ENCODE data around the gene TECTB.

TECTB gene

DNA sequence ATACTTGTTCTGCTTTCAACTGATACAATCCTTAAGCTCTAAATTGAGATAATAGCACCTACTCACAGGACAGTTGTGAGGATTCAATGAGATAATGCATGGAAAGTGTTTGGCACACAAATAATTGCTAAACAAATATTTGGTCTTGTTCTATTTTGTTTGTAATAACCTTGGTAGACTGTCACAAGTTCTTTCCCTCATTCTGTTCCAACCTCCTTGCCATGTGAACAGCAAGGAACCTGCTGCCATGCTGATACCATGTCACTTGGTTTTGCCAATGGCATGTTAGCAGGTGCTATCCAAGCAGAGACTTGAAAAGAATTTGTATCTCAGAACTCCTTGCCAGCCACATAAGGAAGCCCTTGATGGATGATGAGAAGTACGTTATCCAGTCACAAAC is 24.8 kb upstream of the TECTB start:
- Mint-ChIP-seq H3K36me3 (ENCODE audit: low read depth) (no peaks in the 10 kb centered on the region), H3K27me3 (ENCODE audit: low read depth) (no peaks in the 10 kb centered on the region), H3K4me3 (no peak overlapping the region), H3K9me3 (peaks cover 3% of the 10 kb centered on the region), H3K27ac (no peak overlapping the region), H3K4me1 (ENCODE audit: low read depth) (no peaks in the 10 kb centered on the region)

- Mint-ChIP-seq H3K4me3 (no peak overlapping the region), H3K4me1 (ENCODE audit: low read depth) (no peaks in the 10 kb centered on the region), H3K9me3 (peaks cover 3% of the 10 kb centered on the region), H3K27me3 (ENCODE audit: low read depth) (no peaks in the 10 kb centered on the region), H3K36me3 (ENCODE audit: low read depth) (no peaks in the 10 kb centered on the region), H3K27ac (no peak overlapping the region)
These were observed 23.5 kb upstream of the TECTB start for GRCh38 chr10:112259688-112260087.

- Mint-ChIP-seq H3K36me3 (ENCODE audit: low read depth) (no peaks in the 10 kb centered on the region), H3K9me3 (peaks cover 3% of the 10 kb centered on the region), H3K4me3 (no peak overlapping the region), H3K27ac (no peak overlapping the region), H3K27me3 (ENCODE audit: low read depth) (no peaks in the 10 kb centered on the region), H3K4me1 (ENCODE audit: low read depth) (no peaks in the 10 kb centered on the region)
These were observed 22.4 kb upstream of the TECTB start for GRCh38 chr10:112260831-112261230.

- Mint-ChIP-seq H3K4me3 (no peak overlapping the region), H3K27me3 (ENCODE audit: low read depth) (no peaks in the 10 kb centered on the region), H3K9me3 (peaks cover 3% of the 10 kb centered on the region), H3K36me3 (ENCODE audit: low read depth) (no peaks in the 10 kb centered on the region), H3K27ac (no peak overlapping the region), H3K4me1 (ENCODE audit: low read depth) (no peaks in the 10 kb centered on the region)
These were observed 21.8 kb upstream of the TECTB start for GRCh38 chr10:112261281-112261822.

GRCh38 chr10:112262546-112262945 is 20.7 kb upstream of the TECTB start:
- H3K4me3 Mint-ChIP-seq = no peak overlapping the region

GRCh38 chr10:112265745-112266144 is 17.5 kb upstream of the TECTB start:
- Mint-ChIP-seq H3K27ac (no peak overlapping the region), H3K4me3 (no peak overlapping the region), H3K36me3 (ENCODE audit: low read depth) (no peaks in the 10 kb centered on the region), H3K27me3 (ENCODE audit: low read depth) (peaks cover 6% of the 10 kb centered on the region), H3K9me3 (no peaks in the 10 kb centered on the region), H3K4me1 (ENCODE audit: low read depth) (no peaks in the 10 kb centered on the region)

More at GRCh38 chr10:112262546-112262945, 20.7 kb upstream of the TECTB start:
- no peaks in the 10 kb centered on the region for H3K4me1 Mint-ChIP-seq (ENCODE audit: low read depth)
- H3K9me3 Mint-ChIP-seq = no peaks in the 10 kb centered on the region
- H3K27me3 Mint-ChIP-seq (ENCODE audit: low read depth) = no peaks in the 10 kb centered on the region
- H3K36me3 Mint-ChIP-seq (ENCODE audit: low read depth) = no peaks in the 10 kb centered on the region
- H3K27ac Mint-ChIP-seq = no peak overlapping the region

DNA sequence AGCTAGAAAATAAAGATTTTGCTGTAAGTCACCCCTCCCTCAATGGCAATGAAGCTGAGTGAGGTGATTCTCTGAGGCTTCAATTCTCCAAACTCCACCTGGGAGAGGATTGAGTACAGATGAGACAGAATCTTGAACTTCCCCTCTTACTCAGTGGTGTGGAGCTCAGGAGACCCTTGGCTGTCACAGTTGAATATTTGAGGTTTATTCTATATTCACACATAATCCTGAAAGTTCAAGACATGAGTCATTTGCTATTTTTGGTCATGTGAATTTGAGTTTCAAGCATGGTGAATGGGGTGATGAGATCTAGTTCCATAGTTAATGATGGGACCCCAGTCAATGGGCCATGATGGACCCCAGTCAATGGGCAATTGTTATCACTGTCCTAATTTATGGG is 13.9 kb upstream of the TECTB start:
- H3K36me3 Mint-ChIP-seq (ENCODE audit: low read depth) = no peaks in the 10 kb centered on the region
- peaks cover 6% of the 10 kb centered on the region for H3K27me3 Mint-ChIP-seq (ENCODE audit: low read depth)

GRCh38 chr10:112271982-112272381 is 11.2 kb upstream of the TECTB start:
- H3K27ac Mint-ChIP-seq = no peak overlapping the region

More for the DNA sequence above, 13.9 kb upstream of the TECTB start:
- Mint-ChIP-seq H3K4me1 (ENCODE audit: low read depth) (no peaks in the 10 kb centered on the region), H3K27ac (no peak overlapping the region), H3K4me3 (no peak overlapping the region), H3K9me3 (no peaks in the 10 kb centered on the region)

DNA sequence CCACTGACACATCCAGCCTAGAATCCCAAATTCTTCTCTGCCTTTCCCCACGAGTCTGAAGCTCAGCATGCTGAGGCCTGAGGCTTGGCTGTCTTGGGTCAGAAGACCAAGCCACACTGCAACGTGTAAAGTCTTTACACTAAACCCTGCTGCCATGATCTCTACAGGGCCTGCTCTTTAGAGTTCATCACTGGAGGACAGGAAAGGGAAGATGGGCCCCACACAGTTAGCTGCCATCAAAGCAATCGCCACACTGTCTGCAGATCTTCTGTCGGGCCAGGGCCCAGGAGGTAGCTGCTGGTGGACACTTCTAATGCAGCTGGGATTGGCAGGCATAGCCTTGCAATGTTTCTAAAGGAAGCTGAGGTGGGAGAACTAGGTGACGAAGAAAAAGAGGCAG is 8.4 kb upstream of the TECTB start:
- Mint-ChIP-seq H3K4me3 (no peak overlapping the region), H3K36me3 (ENCODE audit: low read depth) (no peaks in the 10 kb centered on the region), H3K9me3 (no peaks in the 10 kb centered on the region), H3K27ac (no peak overlapping the region), H3K4me1 (ENCODE audit: low read depth) (no peaks in the 10 kb centered on the region), H3K27me3 (ENCODE audit: low read depth) (peaks cover 6% of the 10 kb centered on the region)

More at GRCh38 chr10:112271982-112272381, 11.2 kb upstream of the TECTB start:
- H3K4me3 Mint-ChIP-seq = no peak overlapping the region
- H3K27me3 Mint-ChIP-seq (ENCODE audit: low read depth) = peaks cover 6% of the 10 kb centered on the region
- no peaks in the 10 kb centered on the region for H3K9me3 Mint-ChIP-seq
- H3K36me3 Mint-ChIP-seq (ENCODE audit: low read depth) = no peaks in the 10 kb centered on the region
- H3K4me1 Mint-ChIP-seq (ENCODE audit: low read depth) = no peaks in the 10 kb centered on the region

DNA sequence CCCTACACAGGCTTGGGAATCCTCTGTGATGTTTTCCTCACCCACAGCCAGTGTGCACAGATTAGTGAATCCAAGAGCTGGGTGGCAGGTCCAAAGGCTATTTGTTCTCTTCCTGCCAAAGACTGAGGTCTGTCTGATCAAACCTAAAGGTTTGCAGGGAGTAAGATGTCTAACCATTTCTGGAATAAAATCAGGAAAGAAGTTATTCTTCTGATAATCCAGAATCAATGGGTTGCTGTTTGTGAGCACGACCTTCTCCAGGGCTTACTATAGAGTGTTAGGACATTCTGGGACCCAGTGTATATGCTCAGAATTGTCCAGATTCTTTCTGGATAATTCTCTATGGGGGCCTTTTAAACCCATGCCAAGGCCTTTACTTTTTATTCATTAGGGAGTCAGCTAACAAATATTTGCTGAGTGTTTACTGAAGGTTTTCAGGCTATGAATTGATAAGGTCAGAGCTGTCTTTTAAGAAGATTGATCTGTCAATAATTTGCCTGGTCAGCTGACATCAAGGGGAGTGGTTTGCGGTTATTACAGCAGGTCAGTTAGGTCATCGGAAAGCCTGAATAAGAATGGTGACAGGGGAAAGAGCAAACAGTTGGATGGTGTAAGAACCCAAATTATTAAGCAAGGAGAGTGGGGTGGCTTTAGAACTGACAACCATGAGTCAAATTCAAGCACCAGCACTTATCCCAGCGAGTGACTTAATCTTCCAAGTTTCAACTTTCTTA is 7.5 kb upstream of the TECTB start:
- Mint-ChIP-seq H3K4me1 (ENCODE audit: low read depth) (no peaks in the 10 kb centered on the region), H3K4me3 (no peak overlapping the region), H3K27me3 (ENCODE audit: low read depth) (peaks cover 6% of the 10 kb centered on the region), H3K9me3 (no peaks in the 10 kb centered on the region), H3K27ac (no peak overlapping the region), H3K36me3 (ENCODE audit: low read depth) (no peaks in the 10 kb centered on the region)

DNA sequence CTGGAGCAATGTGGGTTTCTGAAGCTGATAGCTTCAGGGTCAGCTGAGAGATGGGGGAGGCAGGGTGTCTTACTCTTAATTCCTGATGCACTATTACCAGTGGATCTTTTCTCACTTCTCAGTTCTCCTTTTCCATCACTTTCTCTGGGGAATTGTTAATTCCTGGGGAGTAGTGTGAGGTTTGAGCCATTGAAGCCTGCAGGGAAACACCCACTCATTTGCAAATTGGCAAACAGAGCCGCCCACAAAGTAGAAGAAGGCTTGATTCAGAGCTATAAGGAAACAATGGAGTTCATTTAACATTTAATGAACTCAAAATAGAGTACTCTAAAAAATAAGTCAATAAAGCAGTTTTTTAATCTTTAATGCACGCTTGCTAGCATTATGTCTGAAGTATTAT is 4.3 kb upstream of the TECTB start:
- Mint-ChIP-seq H3K36me3 (ENCODE audit: low read depth) (no peaks in the 10 kb centered on the region), H3K27me3 (ENCODE audit: low read depth) (peaks cover 6% of the 10 kb centered on the region), H3K4me1 (ENCODE audit: low read depth) (no peaks in the 10 kb centered on the region), H3K9me3 (no peaks in the 10 kb centered on the region), H3K4me3 (no peak overlapping the region), H3K27ac (no peak overlapping the region)

DNA sequence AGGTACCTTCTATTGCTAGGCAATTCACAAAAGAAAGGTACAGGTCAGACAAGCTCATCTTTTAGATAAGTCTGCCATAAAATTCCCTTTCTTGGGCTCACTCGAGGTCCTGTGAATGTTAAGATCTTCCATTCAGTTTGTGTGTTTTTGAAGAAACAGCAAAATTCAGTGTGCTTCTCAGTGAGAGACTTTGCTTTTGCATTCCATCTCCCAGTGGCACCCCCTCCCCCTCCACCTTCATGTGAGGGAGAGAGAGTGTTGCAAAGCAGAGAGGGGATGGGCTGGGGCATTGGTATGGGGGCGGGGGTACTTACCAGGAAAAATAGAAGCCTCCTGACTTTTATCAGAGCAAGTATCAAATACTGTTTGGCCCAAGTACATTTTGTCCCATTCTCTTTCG is 3.8 kb upstream of the TECTB start:
- Mint-ChIP-seq H3K36me3 (ENCODE audit: low read depth) (no peaks in the 10 kb centered on the region), H3K4me3 (no peak overlapping the region), H3K27me3 (ENCODE audit: low read depth) (peaks cover 6% of the 10 kb centered on the region), H3K9me3 (no peaks in the 10 kb centered on the region), H3K4me1 (ENCODE audit: low read depth) (no peaks in the 10 kb centered on the region), H3K27ac (no peak overlapping the region)

- H3K9me3 Mint-ChIP-seq = no peaks in the 10 kb centered on the region
- no peak overlapping the region for H3K27ac Mint-ChIP-seq
- H3K27me3 Mint-ChIP-seq (ENCODE audit: low read depth) = peaks cover 6% of the 10 kb centered on the region
- no peaks in the 10 kb centered on the region for H3K4me1 Mint-ChIP-seq (ENCODE audit: low read depth)
- H3K36me3 Mint-ChIP-seq (ENCODE audit: low read depth) = no peaks in the 10 kb centered on the region
- H3K4me3 Mint-ChIP-seq = no peak overlapping the region
These were observed 2.8 kb upstream of the TECTB start for GRCh38 chr10:112280205-112280921.

DNA sequence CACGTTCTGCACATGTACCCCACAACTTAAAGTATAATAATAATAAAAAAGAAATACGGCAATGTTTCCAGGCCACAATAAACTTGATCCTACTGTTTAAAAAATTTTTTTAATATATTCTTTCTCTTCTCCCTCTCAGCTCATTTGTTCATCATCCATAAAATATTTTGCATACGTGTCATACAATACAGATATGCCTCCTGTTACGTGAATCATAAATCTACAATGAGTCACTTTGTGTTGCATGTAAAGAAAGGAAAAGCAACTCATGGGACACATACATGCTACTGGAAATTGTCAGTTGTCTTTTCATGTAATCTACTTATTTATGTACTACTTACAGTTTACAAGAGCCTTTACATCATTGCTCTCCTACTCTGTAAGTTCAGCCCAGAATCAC is 1.1 kb upstream of the TECTB start:
- Mint-ChIP-seq H3K4me1 (ENCODE audit: low read depth) (no peaks in the 10 kb centered on the region), H3K36me3 (ENCODE audit: low read depth) (no peaks in the 10 kb centered on the region), H3K9me3 (no peaks in the 10 kb centered on the region), H3K27me3 (ENCODE audit: low read depth) (peaks cover 6% of the 10 kb centered on the region), H3K4me3 (no peak overlapping the region), H3K27ac (no peak overlapping the region)
